GM18519 (cell line): Measurements from ENCODE around the gene SEPTIN14.
"Not testable (repeated sequence)": the region's sequence is repeated elsewhere in the genome, so short reads cannot be mapped to it uniquely, and the experiment has no call there.

ENCODE experiments used
- ATAC-seq: cut with Tn5 transposase; IDR thresholded peaks from one replicate; pipeline ENCODE4 v1.9.1; 2021; ENCODE audit warnings: mild to moderate bottlenecking, moderate library complexity; ENCODE audit not compliant: unreplicated experiment, low FRiP score

Gene SEPTIN14

GRCh38 chr7:55786901-55787300, 75.7 kb downstream of the SEPTIN14 start:
- ATAC-seq: no peak

- ATAC-seq: not testable (repeated sequence)
Observed at GRCh38 chr7:55785444-55785843, 77.1 kb downstream of the SEPTIN14 start.

GRCh38 chr7:55784151-55784550, 78.4 kb downstream of the SEPTIN14 start:
- ATAC-seq: no peak

GRCh38 chr7:55778631-55779030, 83.9 kb downstream of the SEPTIN14 start:
- no peak for ATAC-seq

- no peak for ATAC-seq
Observed at GRCh38 chr7:55776196-55776595, 86.4 kb downstream of the SEPTIN14 start.

- ATAC-seq: no peak
Observed at GRCh38 chr7:55775051-55775420, 87.5 kb downstream of the SEPTIN14 start.

GRCh38 chr7:55774327-55775050, 88.1 kb downstream of the SEPTIN14 start:
- ATAC-seq: no peak

GRCh38 chr7:55770778-55771177, 91.8 kb downstream of the SEPTIN14 start:
- no peak for ATAC-seq

- ATAC-seq: not testable (repeated sequence)
Observed at GRCh38 chr7:55753274-55753862, 109.2 kb downstream of the SEPTIN14 start.

- not testable (repeated sequence) for ATAC-seq
Observed at GRCh38 chr7:55744706-55745105, 117.8 kb downstream of the SEPTIN14 start.
